Activated T-cell treated with anti-CD3 and anti-CD28 coated beads, Interleukin-2, amount 50 U/mL, for 48 hours (primary cell): ENCODE results near the gene C6orf52.

ENCODE experiments used
- DNase-seq, 2 experiments: peaks; one replicate each; pipeline ENCODE4 v3.0.0-alpha.2; 2020

C6orf52 gene

DNA sequence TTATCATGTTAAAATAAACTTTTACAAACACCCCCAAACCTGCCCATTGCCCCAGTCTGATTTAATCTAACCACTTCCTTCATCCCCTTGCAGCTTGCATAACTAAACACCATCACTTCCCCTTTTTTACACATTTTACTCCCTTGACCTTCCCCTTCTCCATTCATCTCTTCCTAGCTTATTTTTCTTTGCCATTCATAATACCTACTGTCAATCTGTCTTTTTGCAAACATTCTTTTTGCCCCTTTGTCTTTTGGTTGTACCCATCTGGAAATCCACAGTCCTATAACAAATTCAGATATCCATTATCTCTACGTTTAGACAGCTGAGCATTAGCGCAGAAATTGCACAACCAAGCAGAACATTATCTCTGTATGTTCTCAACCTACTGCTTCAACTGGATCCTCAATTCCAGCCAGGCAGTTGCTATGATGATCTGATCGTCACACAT, 51.2 kb downstream of the C6orf52 start:
- no peak for DNase-seq

DNA sequence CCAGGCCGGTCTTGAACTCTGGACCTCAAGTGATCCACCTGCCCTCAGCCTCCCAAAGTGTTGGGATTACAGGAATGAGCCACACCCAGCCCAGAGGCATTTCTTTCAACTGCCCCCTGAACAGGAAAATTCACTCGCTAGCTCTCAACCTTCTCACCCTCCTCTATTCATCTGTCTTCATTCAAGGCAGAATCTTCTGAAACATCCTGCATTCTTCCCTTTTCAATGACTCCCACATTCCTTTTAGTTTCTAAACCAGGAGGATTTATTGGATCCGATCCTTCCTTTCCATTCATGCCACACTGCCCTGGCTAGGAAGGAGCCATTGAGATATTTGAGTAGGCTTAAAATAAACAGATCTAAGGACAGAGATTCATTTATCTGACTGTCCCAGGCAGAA, 52.9 kb downstream of the C6orf52 start:
- no peak for DNase-seq

DNA sequence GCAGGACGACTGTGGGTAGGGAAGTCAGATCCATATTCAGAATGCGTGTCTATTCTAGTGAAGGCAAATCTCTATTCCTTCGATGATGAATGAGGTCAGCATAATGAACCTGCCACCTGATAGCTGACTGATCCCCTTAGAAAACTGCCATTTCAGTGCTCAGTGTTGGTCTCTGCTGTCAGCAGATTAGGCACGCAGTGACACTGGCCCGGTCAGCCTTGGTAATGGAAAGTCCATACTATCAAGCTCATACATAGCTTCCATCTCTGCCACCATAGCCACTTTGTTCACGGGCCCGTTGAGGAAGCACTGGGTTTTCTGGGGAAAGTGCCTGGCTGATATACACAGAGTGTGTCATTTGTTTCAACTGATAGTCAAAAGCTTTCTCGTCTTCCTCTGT, 54.0 kb downstream of the C6orf52 start:
- DNase-seq = no peak

DNA sequence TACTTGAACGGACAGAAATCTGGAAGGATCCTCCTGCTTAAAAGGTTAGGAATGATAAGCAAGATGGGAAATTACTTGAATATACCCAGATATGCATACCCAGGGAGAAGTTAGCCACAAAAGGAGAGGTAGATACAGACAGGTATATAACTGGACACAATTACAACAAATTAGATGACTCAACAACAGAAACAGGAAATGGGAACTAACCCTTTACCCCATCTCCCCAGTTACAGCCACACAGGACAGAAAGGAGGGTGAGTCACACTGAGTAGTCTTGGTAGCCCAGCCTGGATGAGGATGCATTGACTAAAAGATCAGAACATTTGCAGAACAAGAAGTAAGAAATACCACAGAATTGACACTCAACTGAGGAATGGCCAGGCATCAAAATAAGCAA, 61.2 kb downstream of the C6orf52 start:
- DNase-seq = no peak

DNA sequence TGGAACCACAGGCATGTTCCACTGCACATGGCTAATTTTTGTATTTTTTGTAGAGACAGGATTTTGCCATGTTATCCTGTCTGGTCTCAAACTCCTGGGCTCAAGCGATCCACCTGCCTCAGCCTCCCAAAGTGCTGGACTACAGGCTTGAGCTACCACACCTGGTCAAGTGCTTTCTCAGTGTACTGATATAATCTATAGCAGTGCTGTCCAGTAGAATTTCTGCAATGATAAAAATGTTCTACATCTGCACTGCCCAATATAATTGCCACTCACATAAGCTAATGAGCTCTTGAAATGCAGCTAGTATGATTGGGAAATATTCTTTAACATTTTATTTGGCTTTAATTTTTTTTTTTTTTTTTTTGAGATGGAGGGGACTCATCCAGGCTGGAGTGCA, 64.2 kb downstream of the C6orf52 start:
- DNase-seq = no peak

DNA sequence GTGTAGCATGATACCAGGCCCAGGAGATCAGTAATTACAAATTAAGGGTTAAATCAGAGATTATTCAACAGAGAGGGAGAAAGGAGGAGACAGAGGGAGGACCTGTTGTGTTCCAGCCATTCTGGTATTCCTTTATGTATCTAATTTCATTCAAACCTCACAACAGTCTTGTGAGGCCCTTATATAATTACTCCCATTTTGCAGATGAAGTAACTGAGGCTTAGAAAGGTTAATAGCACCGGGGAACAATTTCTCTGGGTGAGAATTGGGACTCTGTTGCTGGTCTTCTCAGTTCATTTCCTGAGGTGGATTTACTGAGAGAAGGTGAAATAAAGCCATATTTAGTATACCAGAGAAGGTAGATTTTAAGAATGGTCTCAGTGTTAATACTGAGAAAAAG, 66.6 kb downstream of the C6orf52 start:
- DNase-seq = no peak

DNA sequence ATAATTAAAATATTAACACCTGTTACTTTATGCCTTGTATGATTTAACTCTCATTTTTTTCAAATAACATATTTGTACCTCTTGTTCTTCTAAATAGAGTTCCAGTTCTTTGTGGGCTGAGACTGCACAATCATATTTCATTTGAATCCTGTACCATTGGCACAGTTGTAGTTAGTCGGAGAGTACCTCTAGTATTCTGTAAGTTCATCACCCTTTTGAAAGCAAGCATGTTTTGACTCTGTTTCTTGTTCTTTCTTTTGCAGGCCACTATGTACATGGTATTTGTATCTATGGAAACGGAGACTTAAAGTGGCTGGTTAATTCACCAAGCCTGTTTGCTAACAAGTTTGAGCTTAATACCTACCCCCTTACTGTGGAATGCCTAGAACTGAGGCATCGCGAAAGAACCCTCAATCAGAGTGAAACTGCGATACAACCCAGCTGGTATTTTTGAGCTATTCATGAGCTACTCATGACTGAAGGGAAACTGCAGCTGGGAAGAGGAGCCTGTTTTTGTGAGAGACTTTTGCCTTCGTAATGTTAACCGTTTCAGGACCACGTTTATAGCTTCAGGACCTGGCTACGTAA, 68.2 kb downstream of the C6orf52 start:
- DNase-seq = no peak

DNA sequence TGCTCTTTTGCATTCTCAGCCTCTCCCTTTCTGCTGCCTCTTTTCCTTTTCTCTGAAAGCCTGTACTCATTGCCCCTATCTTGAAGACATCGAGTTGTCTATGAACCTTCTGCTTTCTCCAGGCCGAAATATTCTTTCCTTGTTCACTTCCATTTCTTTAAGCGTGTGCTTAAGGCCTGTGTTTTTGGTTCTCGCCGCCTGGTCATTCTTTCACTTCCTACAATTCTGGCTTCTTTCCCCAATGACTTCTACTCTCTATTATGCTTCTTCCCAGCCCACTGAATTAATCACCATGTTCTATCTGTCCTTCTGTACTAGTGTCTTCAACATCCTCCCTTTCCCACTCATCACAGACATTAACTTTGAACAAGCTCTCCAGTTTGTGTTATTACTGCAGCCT, 69.6 kb downstream of the C6orf52 start:
- DNase-seq = no peak

DNA sequence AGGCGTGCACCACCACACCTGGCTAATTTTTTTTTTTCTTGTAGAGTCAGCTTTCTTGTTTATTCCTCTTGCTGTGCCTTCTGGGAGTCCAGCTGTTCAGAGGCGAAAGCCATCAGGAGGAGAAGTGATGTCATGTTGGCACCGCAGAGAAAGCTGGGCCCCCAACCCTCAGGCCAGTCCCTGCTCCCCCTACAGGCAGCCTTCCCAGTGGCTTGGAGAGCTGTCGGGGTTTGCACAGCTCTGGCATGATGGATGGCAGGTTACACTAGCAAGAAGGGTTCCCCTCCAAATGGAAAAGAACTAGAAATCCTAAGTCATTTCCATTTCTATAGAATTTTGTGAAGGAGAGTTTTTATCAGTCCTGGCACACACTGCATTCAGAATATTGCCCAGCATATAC, 72.6 kb downstream of the C6orf52 start:
- no peak for DNase-seq
